IPS-NIHi7 (cell line): ENCODE results near the gene ANKRD26.
"Not testable (repeated sequence)": the region's sequence is repeated elsewhere in the genome, so short reads cannot be mapped to it uniquely, and the experiment has no call there.

Experiments
- DNase-seq: peaks from one replicate; pipeline ENCODE4 v3.0.0; 2012; ENCODE audit warnings: mixed read lengths; ENCODE audit errors: extremely low spot score

ANKRD26 gene

GRCh38 chr10:27099916-27100812 lies at the start of gene ANKRD26:
TSS of gene ANKRD26 (minus strand) at chr10:27100494. CDS start at chr10:27100326, 168 bp downstream.
- peak; percentile 97 for DNase-seq

- no peak for DNase-seq
These were observed 47.4 kb upstream of the ANKRD26 start for GRCh38 chr10:27147701-27148100.

- no peak for DNase-seq
These were observed 45.6 kb upstream of the ANKRD26 start for GRCh38 chr10:27145937-27146336.

DNA sequence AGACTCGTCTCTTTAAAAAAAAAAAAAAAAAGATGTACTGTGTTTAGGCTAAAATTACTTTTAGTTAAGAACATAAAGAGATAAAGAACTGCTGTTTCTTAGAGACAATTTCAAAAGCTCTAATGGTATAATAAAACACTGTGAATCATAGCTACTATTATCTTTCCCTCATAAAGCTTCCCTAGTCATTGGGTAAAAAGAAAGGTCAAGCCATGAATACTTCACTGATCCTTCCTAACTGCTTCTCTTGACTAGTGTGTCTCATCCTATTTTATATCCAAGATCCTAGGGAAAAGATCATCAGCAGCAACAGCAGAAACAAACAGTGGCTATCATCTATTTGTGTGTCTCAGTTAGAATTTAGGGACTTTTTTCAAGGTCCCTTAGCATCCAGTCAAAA lies 43.4 kb upstream of the ANKRD26 start:
- DNase-seq: no peak

GRCh38 chr10:27138277-27138676 lies 38.0 kb upstream of the ANKRD26 start:
- DNase-seq: no peak

DNA sequence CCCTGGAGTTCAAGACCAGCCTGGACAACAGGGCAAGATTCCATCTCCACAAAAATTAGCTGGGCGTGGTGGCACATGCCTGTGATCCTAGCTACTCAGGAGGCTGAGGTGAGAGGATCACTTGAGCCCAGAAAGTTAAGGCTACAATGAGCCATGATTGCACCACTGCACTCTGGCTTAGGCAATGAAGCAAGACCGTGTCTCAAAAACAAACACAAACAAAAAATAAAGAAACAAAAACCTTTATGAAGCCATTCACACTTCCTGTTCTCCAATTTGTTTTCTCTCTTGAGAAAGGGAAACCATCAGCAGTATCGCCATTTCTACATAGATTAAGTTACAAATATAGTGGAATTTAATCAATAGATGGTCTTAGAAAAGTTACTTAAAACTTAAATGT lies 34.1 kb upstream of the ANKRD26 start:
- DNase-seq: no peak

- DNase-seq: no peak
These were observed 7.9 kb upstream of the ANKRD26 start for GRCh38 chr10:27108165-27108564.

- no peak for DNase-seq
These were observed 4.6 kb upstream of the ANKRD26 start for GRCh38 chr10:27104919-27105318.

DNA sequence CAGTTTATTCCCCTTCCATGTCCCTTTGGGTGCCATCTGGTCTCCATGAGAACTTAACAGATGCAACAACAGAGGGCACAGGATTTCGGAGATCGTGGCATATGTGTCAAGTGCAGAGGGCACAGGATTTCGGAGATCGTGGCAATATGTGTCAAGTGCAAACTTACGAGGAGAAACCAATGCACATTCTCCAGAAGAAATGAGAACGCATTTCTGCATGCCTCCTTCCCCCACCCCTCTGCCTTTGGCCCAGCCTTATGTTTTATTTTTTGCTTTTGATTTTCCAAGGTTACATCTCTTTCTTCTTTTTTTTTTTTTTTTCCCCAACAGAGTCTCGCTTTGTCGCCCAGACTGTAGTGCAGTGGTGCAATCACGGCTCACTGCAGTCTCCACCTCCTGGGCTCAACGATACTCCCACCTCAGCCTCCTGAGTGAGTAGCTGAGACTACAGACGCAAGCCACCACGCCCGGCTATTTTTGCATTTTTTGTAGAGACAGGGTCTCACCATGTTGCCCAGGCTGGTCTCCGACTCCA lies 586 bp upstream of the ANKRD26 start:
- no peak for DNase-seq

DNA sequence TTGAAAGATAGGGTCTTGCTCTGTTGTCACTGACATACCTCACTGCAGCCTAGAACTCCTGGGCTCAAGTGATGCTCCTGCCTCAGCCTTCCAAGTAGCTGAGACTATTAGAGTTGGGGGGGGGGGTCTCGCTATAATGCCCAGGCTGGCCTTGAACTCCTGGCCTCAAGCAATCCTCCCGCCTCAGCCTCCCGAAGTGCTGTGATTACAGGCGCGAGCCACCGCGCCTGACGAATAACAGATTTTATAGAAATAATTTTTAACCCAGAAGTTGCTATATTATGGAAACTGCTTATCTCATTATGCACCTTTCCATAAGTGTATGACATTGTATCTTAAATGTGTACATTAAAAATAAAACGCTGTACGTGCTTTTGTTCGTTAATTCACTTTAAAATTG lies 846 bp downstream of the ANKRD26 start:
- no peak for DNase-seq

DNA sequence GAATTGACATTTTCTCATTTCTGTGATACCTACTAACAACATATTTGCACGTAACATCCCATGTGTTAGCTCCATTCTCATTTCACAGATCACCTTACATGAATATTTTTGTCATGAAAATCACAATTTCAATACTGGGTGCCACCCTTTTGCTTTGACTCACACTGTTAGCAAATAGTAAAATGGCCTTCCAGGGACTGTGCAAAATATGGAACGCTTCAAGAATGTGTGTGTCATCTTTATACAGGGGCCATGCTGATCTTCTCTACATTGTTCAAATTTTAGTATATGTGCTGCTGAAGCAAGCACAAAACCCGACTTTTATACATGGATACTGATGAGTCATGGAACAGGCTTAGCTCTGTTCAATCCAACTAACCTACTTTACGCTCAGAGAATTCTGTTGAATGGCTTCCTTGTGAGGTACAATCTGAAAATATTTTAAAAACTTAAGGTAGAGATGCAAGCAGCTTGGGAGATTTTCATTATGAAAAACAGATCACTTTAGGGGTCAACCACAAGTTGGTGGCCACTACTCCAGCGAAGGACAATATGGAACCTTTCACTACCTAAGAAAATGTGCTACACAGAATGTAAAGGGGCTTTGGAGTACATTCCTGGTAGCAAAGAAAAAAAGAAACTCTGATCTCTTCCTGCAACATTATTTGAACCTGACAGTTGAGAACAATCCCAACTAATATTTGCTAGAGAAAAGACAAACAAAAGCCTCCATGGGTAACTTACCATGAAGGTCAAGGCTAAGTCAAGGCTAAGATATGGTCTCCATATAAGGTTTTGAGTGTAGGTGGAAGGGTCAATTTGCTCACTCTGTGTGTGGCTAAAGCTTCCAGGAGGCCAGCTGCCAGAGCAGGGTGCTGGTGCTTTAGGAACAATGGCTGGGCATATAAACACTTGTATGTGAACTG lies 11.9 kb downstream of the ANKRD26 start:
- no peak for DNase-seq

- DNase-seq: peak; percentile 71
These were observed 27.7 kb downstream of the ANKRD26 start for GRCh38 chr10:27072436-27073114.

DNA sequence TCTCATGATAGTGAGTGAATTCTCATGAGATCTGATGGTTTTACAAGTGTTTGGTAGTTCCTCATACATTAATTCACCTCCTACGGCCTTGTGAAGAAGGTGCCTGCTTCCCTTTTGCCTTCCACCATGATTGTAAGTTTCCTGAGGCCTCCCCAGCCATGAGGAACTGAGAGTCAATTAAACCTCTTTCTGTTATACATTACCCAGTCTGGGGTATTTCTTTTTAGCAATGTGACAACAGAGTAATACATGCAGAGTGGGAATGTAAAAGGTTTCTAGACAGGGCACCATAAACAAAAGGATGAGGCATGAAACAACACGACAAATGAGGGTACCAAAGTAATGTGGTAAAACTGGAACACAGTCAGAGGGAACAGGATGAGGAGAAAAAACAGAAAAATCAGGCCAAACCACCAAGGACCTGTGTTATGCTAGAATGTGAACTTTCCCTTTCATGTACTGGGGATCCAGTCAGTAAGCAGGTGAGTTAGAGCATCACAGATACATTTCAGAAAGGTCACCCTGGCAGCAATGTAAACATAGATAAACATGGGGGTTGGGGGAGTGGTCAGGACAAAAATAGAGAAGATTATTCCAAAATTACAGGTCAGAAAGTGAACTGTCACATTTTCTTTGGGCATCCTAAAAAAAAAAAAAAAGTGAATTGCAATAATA lies 31.9 kb downstream of the ANKRD26 start:
- no peak for DNase-seq

GRCh38 chr10:27065084-27065483 lies 35.2 kb downstream of the ANKRD26 start:
- no peak for DNase-seq

GRCh38 chr10:27052656-27053055 lies 47.6 kb downstream of the ANKRD26 start:
- DNase-seq: no peak

DNA sequence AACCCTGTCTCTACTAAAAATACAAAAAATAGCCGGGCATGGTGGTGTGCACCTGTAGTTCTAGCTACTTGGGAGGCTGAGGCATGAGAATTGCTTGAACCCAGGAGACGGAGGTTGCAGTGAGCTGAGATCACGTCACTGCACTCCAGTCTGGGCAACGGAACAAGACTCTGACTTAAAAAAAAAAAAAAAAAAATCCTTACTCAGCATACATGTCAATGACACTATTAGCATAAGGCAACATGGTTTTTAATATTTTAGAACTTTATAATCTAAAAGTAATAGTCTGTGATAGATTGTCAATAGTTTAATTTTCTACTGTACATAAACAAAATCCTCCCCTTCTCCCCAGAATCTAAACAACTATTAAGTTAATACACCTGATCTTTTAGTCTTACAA lies 55.0 kb downstream of the ANKRD26 start:
- DNase-seq: not testable (repeated sequence)

- DNase-seq: no peak
These were observed 59.1 kb downstream of the ANKRD26 start for GRCh38 chr10:27041196-27041595.

- no peak for DNase-seq
These were observed 62.1 kb downstream of the ANKRD26 start for GRCh38 chr10:27038168-27038567.

DNA sequence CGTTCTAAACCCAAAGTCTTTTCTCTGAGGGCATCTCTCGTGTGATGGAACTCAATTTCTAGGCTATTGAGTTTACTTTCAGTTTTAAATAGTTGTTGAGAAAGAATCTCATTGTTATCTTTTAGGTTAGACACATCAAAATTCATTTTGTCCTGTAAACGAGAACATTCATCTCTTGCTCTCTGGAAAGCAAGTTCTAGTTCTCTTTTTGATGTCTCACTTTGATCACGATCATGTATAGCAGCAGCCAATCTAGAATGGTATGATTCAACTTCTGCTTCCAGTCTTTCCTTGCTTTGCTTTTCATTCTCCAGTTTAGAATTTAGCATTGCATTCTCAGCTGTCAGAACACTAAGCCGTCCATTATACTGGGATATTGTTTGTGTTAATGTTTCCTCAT lies 65.1 kb downstream of the ANKRD26 start:
- no peak for DNase-seq

DNA sequence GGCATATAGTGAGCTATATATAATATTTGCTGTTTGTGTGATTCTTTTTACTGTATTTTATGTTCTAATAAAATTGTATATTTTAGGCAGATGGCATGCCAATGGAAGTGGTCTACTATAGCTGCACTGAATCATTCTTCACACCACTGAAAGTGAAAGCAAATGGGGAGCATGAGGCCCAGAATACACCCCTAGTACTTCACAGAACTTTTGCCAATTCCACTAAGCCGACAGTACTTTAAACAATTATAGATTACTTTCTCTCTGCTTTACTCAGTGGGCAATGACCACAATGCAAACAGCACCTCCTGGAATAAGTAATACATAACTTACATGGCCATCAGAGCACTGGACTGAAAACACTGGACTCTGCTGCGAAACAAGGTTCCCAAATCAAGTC lies 70.2 kb downstream of the ANKRD26 start:
- DNase-seq: no peak

DNA sequence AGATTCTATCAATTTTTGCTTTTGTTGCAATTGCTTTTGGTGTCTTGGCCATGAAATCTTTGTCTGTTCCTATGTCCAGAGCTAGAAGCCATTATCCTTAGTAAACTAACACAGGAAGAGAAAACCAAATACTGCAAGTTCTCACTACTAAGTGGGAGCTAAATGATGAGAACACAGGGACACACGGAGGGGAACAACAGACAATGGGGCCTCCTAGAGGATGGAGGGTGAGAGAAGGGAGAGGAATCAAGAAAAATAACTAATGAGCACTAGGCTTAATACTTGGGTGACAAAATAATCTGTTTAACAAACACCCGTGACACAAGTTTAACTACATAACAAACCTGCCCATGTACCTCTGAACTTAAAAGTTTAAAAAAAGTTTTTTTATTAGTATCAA lies 78.2 kb downstream of the ANKRD26 start:
- no peak for DNase-seq
